K562 (cell line): Measurements from ENCODE around the gene FASTK. TPM values are rescaled to one million over a fixed set of nuclear protein-coding genes. Genes with fewer than 3 reads are reported as not detected.
A peak's percentile ranks its signal among the peaks of the same experiment; 100 is the strongest.

Source experiments
- CBX2 ChIP-seq: fragments of 200-600 bp; sonication (generic); IDR thresholded peaks from one replicate; pipeline ENCODE4 v1.6.1; 2012; ENCODE audit warnings: mild to moderate bottlenecking, low read length, inconsistent platforms; ENCODE audit not compliant: insufficient read depth, poor library complexity, severe bottlenecking
- CBX3 ChIP-seq, 2 experiments: IDR thresholded peaks; 1 replicate in 1 of 2; 2 replicates in 1 of 2; pipeline ENCODE4 v1.6.1; 2012; ENCODE audit warnings: inconsistent platforms in 2 of 2, low read length in 2 of 2, borderline replicate concordance in 1 of 2, control low read depth in 1 of 2
- CBX8 ChIP-seq: fragments of 200-600 bp; sonication (generic); IDR thresholded peaks from 2 replicates; pipeline ENCODE4 v1.6.1; 2012; ENCODE audit warnings: borderline replicate concordance, mixed run types, low read depth, mild to moderate bottlenecking, moderate library complexity, mixed read lengths, low read length, control low read depth, inconsistent platforms; ENCODE audit not compliant: poor library complexity, severe bottlenecking; ENCODE audit errors: extremely low read depth
- CXXC5 ChIP-seq: fragments of 250-450 bp; sonication (Bioruptor Pico); IDR thresholded peaks from 2 replicates; pipeline ENCODE4 v1.8.0; 2022; ENCODE audit warnings: inconsistent platforms, mild to moderate bottlenecking, moderate library complexity
- FOXJ3 ChIP-seq: sonication (generic); formaldehyde crosslinking; IDR thresholded peaks from 2 replicates; pipeline ENCODE4 v1.4.0; 2020; ENCODE audit warnings: mild to moderate bottlenecking, missing genetic modification reagents
- FOXK1 ChIP-seq: sonication (generic); formaldehyde crosslinking; IDR thresholded peaks from 2 replicates; pipeline ENCODE4 v1.8.0; 2022; ENCODE audit warnings: missing genetic modification reagents, mild to moderate bottlenecking, borderline replicate concordance
- HOXB6 ChIP-seq: fragments of 250-450 bp; sonication (Bioruptor Pico); IDR thresholded peaks from 2 replicates; pipeline ENCODE4 v1.5.1; 2022; ENCODE audit warnings: mild to moderate bottlenecking, borderline replicate concordance
- JUN ChIP-seq, 2 experiments: sonication (generic) in 1 of 2; formaldehyde crosslinking in 1 of 2; IDR thresholded peaks; 2 replicates each; pipeline versions ENCODE4 v1.6.1 to v1.8.0; 2012 to 2022; ENCODE audit warnings: borderline replicate concordance in 2 of 2, mild to moderate bottlenecking in 2 of 2, improper control_type of control experiment in 1 of 2, low read depth in 1 of 2, low read length in 1 of 2, missing genetic modification reagents in 1 of 2
- MECOM ChIP-seq: fragments of 250-450 bp; sonication (Bioruptor Pico); IDR thresholded peaks from 2 replicates; pipeline ENCODE4 v1.8.0; 2022; ENCODE audit warnings: inconsistent platforms
- PKNOX1 ChIP-seq: fragments of 450-650 bp; IDR thresholded peaks from 2 replicates; pipeline ENCODE4 v1.6.1; 2016
- PYGO2 ChIP-seq: fragments of 450-650 bp; IDR thresholded peaks from 2 replicates; pipeline ENCODE4 v1.6.1; 2016; ENCODE audit warnings: mild to moderate bottlenecking, missing genetic modification characterization, moderate library complexity, missing compliant biosample characterization
- RBM17 ChIP-seq: fragments of 200-400 bp; formaldehyde crosslinking; IDR thresholded peaks from 2 replicates; pipeline ENCODE4 v1.6.1; 2017; ENCODE audit warnings: low read depth, mild to moderate bottlenecking, low read length, borderline replicate concordance
- SFPQ ChIP-seq: fragments of 200-400 bp; formaldehyde crosslinking; IDR thresholded peaks from 2 replicates; pipeline ENCODE4 v1.6.1; 2017; ENCODE audit warnings: mild to moderate bottlenecking, low read depth, low read length, moderate library complexity
- SMC3 ChIP-seq: conservative IDR thresholded peaks from 2 replicates; pipeline ENCODE4 v1.6.1; 2011; ENCODE audit warnings: low read depth, low read length, improper control_type of control experiment; ENCODE audit not compliant: insufficient read depth
- STAT5B ChIP-seq: fragments of 250-450 bp; sonication (Bioruptor Pico); IDR thresholded peaks from 2 replicates; pipeline ENCODE4 v1.8.0; 2021; ENCODE audit warnings: mild to moderate bottlenecking, inconsistent platforms
- TBP ChIP-seq: optimal IDR thresholded peaks from 2 replicates; pipeline ENCODE3; 2011; ENCODE audit warnings: low read depth, low read length, improper control_type of control experiment
- TCF15 ChIP-seq: fragments of 250-450 bp; sonication (Bioruptor Pico); IDR thresholded peaks from 2 replicates; pipeline ENCODE4 v1.8.0; 2022; ENCODE audit warnings: moderate library complexity, mild to moderate bottlenecking, inconsistent platforms
- TFAP4 ChIP-seq: sonication (generic); formaldehyde crosslinking; IDR thresholded peaks from 2 replicates; pipeline ENCODE4 v1.8.0; 2022; ENCODE audit warnings: missing genetic modification reagents, mild to moderate bottlenecking, moderate library complexity, borderline replicate concordance
- ZKSCAN8 ChIP-seq: fragments of 200-800 bp; sonication (Bioruptor generic); IDR thresholded peaks from 2 replicates; pipeline ENCODE4 v1.6.1; 2016; ENCODE audit warnings: missing genetic modification characterization, missing compliant biosample characterization
- ZNF140 ChIP-seq: fragments of 250-450 bp; sonication (Bioruptor Pico); IDR thresholded peaks from 2 replicates; pipeline ENCODE4 v1.8.0; 2021; ENCODE audit warnings: moderate library complexity, mild to moderate bottlenecking, inconsistent platforms
- ZNF146 ChIP-seq: IDR thresholded peaks from one replicate; pipeline ENCODE4 v1.6.1; 2018; ENCODE audit warnings: missing compliant biosample characterization; ENCODE audit not compliant: unreplicated experiment
- ZNF354B ChIP-seq: fragments of 250-450 bp; sonication (Bioruptor Pico); IDR thresholded peaks from 2 replicates; pipeline ENCODE4 v1.4.0; 2020
- ZNF77 ChIP-seq: fragments of 250-450 bp; sonication (Bioruptor Pico); IDR thresholded peaks from 2 replicates; pipeline ENCODE4 v1.5.0; 2020
- polyA plus RNA-seq, 8 experiments: library from polyadenylated mRNA; depleted of rRNA in 4 of 8; stranded (reverse) in 5 of 8; unstranded in 3 of 8; fragments of >200 nt; fragmentation: Nextera tagmentation in 2 of 8; fragmentation: Illumina TruSeq in 1 of 8; extraction: Ambion mirVana in 2 of 8; extraction: Trizol in 1 of 8; gene quantifications; 2 replicates each; pipeline versions ENCODE4 v1.2.1 to v1.2.3, GENCODE V29; 2011 to 2014; ENCODE audit warnings: inconsistent platforms in 1 of 8, missing spikeins in 1 of 8
- total RNA-seq, 7 experiments: library from RNA; depleted of rRNA in 6 of 7; stranded (reverse); fragments of >200 nt in 6 of 7; fragmentation: Illumina TruSeq in 2 of 7; extraction: Trizol in 2 of 7; gene quantifications; 2 replicates each; pipeline versions ENCODE4 v1.2.1 to v1.2.3, GENCODE V29; 2011 to 2021; ENCODE audit warnings: low replicate concordance in 1 of 7

The FASTK gene
- total and polyA plus RNA-seq, 9 of the 15 experiments (the other 6 are each of a cell fraction or from before 2014, with no cell fraction given), result 0.51 to 150 (median 48.2) TPM

- TF ChIP-seq ZNF354B, result no peak
- TF ChIP-seq HOXB6 (CRISPR knock-in tag), result peak; percentile 12; the same call in 1 of the 2 replicates
- peak; percentile 4 for TF ChIP-seq PKNOX1
- TF ChIP-seq MECOM (CRISPR knock-in tag), result no peak
- TF ChIP-seq FOXK1 (CRISPR knock-in tag), result peak; percentile 88; the same call in 1 of the 2 replicates
- TF ChIP-seq CBX2, result no peak
- TF ChIP-seq CBX3 (IDR thresholded peaks at IDR 0.05; ENCODE audit: borderline replicate concordance in 1 of 2, low read length in 2 of 2), result peak in 1 of 2 experiments; percentile 68; a peak in 1 of 3 replicates
- no peak for TF ChIP-seq RBM17
- no peak for TF ChIP-seq TCF15 (CRISPR knock-in tag)
- peak; percentile 73; the same call in 1 of the 2 replicates for TF ChIP-seq JUN (IDR thresholded peaks at IDR 0.05; ENCODE audit: borderline replicate concordance, low read depth, low read length)
- no peak for TF ChIP-seq JUN (CRISPR knock-in tag; IDR thresholded peaks at IDR 0.05; ENCODE audit: borderline replicate concordance)
- no peak for TF ChIP-seq CBX8
- TF ChIP-seq CXXC5 (CRISPR knock-in tag), result peak; percentile 95
- no peak for TF ChIP-seq ZNF77 (CRISPR knock-in tag)
- no peak for TF ChIP-seq SFPQ
- TF ChIP-seq TBP, result peak; percentile 77
- no peak for TF ChIP-seq ZKSCAN8 (CRISPR knock-in tag)
- no peak for TF ChIP-seq PYGO2
- TF ChIP-seq FOXJ3 (CRISPR knock-in tag), result no peak
- TF ChIP-seq ZNF140 (CRISPR knock-in tag), result no peak
- no peak for TF ChIP-seq ZNF146 (CRISPR knock-in tag)
- no peak for TF ChIP-seq STAT5B (CRISPR knock-in tag)
- no peak for TF ChIP-seq SMC3
- TF ChIP-seq TFAP4 (CRISPR knock-in tag), result peak; percentile 99
Observed at GRCh38 chr7:151057989-151058780, 22.4 kb downstream of the FASTK start (continued).
